Neural cell (in vitro differentiated cells): ENCODE measurements around the gene OR6C68. TPM values are rescaled to one million over a fixed set of nuclear protein-coding genes. Genes with fewer than 3 reads are reported as not detected.
"Not testable (repeated sequence)": the region's sequence is repeated elsewhere in the genome, so short reads cannot be mapped to it uniquely, and the experiment has no call there.

Experiments used
- H2AFZ ChIP-seq: fragments of 200-600, 300-800 bp; sonication (generic), shearing (Covaris generic); 2 replicates; pipeline ENCODE4 v1.6.0; 2014; ENCODE audit warnings: low read depth, mild to moderate bottlenecking, antibody characterized with exemption, low read length, moderate library complexity
- H3F3A ChIP-seq: fragments of 200-600 bp; shearing (Covaris generic); 2 replicates; pipeline ENCODE4 v1.6.1; 2016; ENCODE audit warnings: mild to moderate bottlenecking, moderate library complexity, mixed read lengths, antibody characterized with exemption, low read length; ENCODE audit not compliant: insufficient read depth, poor library complexity, severe bottlenecking
- H3K27ac ChIP-seq: fragments of 200-600, 300-800 bp; sonication (generic), shearing (Covaris generic); 2 replicates; pipeline ENCODE4 v1.5.1; 2014; ENCODE audit warnings: mild to moderate bottlenecking, low read length, moderate library complexity
- H3K27me3 ChIP-seq: fragments of 300-800, 200-600 bp; sonication (generic), shearing (Covaris generic); 2 replicates; pipeline ENCODE4 v1.6.0; 2014; ENCODE audit warnings: mild to moderate bottlenecking, low read depth, low read length, moderate library complexity; ENCODE audit not compliant: insufficient read depth
- H3K36me3 ChIP-seq: fragments of 300-800, 200-600 bp; sonication (generic), shearing (Covaris generic); 2 replicates; pipeline ENCODE4 v1.5.1; 2014; ENCODE audit warnings: mild to moderate bottlenecking, antibody characterized with exemption, low read length, moderate library complexity; ENCODE audit not compliant: insufficient read depth
- H3K4me2 ChIP-seq: fragments of 300-800, 200-600 bp; sonication (generic), shearing (Covaris generic); 2 replicates; pipeline ENCODE4 v1.6.0; 2014; ENCODE audit warnings: mild to moderate bottlenecking, low read length
- H3K4me3 ChIP-seq: fragments of 300-800, 200-600 bp; sonication (generic), shearing (Covaris generic); 2 replicates; pipeline ENCODE4 v1.5.1; 2014; ENCODE audit warnings: mild to moderate bottlenecking, low read length, moderate library complexity
- H3K79me2 ChIP-seq: fragments of 200-600 bp; shearing (Covaris generic); replicated peaks from 2 replicates; pipeline ENCODE4 v1.6.0; 2014; ENCODE audit warnings: mild to moderate bottlenecking, low read length, moderate library complexity; ENCODE audit not compliant: insufficient read depth
- H3K9ac ChIP-seq: fragments of 300-800, 200-600 bp; sonication (generic), shearing (Covaris generic); 2 replicates; pipeline ENCODE4 v1.6.1; 2016; ENCODE audit warnings: mild to moderate bottlenecking, low read length, mixed read lengths
- H3K9me2 ChIP-seq: fragments of 200-600 bp; shearing (Covaris generic); 2 replicates; pipeline ENCODE4 v1.6.1; 2016; ENCODE audit warnings: mild to moderate bottlenecking, low read length, mixed read lengths; ENCODE audit not compliant: insufficient read depth
- H3K9me3 ChIP-seq: fragments of 200-600, 300-800 bp; sonication (generic), shearing (Covaris generic); 2 replicates; pipeline ENCODE4 v1.6.1; 2016; ENCODE audit warnings: mild to moderate bottlenecking, mixed run types, low read length, moderate library complexity, mixed read lengths
- H4K20me1 ChIP-seq: fragments of 200-600 bp; shearing (Covaris generic); 2 replicates; pipeline ENCODE4 v1.6.1; 2016; ENCODE audit warnings: mild to moderate bottlenecking, mixed run types; ENCODE audit not compliant: insufficient read depth
- CTCF ChIP-seq: fragments of 450-650 bp; IDR thresholded peaks from 2 replicates; pipeline ENCODE4 v1.5.1; 2014; ENCODE audit warnings: antibody characterized with exemption, mild to moderate bottlenecking, moderate library complexity; ENCODE audit not compliant: poor library complexity, severe bottlenecking
- EP300 ChIP-seq: fragments of 450-650 bp; conservative IDR thresholded peaks from 2 replicates; pipeline ENCODE4 v1.6.1; 2014; ENCODE audit warnings: antibody characterized with exemption, mild to moderate bottlenecking, moderate library complexity; ENCODE audit not compliant: poor library complexity, severe bottlenecking
- EZH2 ChIP-seq: fragments of 200-600, 300-800 bp; shearing (Covaris generic), sonication (generic); IDR thresholded peaks from 2 replicates; pipeline ENCODE4 v1.6.1; 2014; ENCODE audit warnings: antibody characterized with exemption, low read length, borderline replicate concordance, mild to moderate bottlenecking; ENCODE audit not compliant: insufficient read depth, poor library complexity, severe bottlenecking
- MXI1 ChIP-seq: fragments of 450-650 bp; conservative IDR thresholded peaks from 2 replicates; pipeline ENCODE4 v1.6.1; 2014; ENCODE audit warnings: antibody characterized with exemption, mild to moderate bottlenecking; ENCODE audit not compliant: poor library complexity, severe bottlenecking
- POLR2AphosphoS5 ChIP-seq: IDR thresholded peaks from 2 replicates; pipeline ENCODE4 v1.6.1; 2012
- RAD21 ChIP-seq: fragments of 450-650 bp; conservative IDR thresholded peaks from 2 replicates; pipeline ENCODE4 v1.6.1; 2014; ENCODE audit warnings: antibody characterized with exemption, mild to moderate bottlenecking, moderate library complexity
- REST ChIP-seq: IDR thresholded peaks from 2 replicates; pipeline ENCODE4 v1.6.1; 2012; ENCODE audit warnings: borderline replicate concordance
- SMC3 ChIP-seq: fragments of 450-650 bp; conservative IDR thresholded peaks from 2 replicates; pipeline ENCODE4 v1.6.1; 2014; ENCODE audit warnings: antibody characterized with exemption, mild to moderate bottlenecking, moderate library complexity; ENCODE audit not compliant: poor library complexity
- TAF1 ChIP-seq: IDR thresholded peaks from 2 replicates; pipeline ENCODE4 v1.6.1; 2012; ENCODE audit warnings: low read depth
- polyA plus RNA-seq: library from polyadenylated mRNA; depleted of rRNA; stranded (reverse); fragments of >200 nt; gene quantifications from 2 replicates; pipeline ENCODE4 v1.2.3, GENCODE V29; 2014

Gene OR6C68
- polyA plus RNA-seq, 1 donor from 2014 or later = not detected

GRCh38 chr12:55484284-55484683 is 7.9 kb upstream of the OR6C68 start:
- not testable (repeated sequence) for H4K20me1 ChIP-seq, H3K9me3 ChIP-seq, H3K27me3 ChIP-seq, H3K9ac ChIP-seq, H3K4me2 ChIP-seq, H2AFZ ChIP-seq, H3K79me2 ChIP-seq, H3K9me2 ChIP-seq, H3K27ac ChIP-seq, H3K36me3 ChIP-seq, H3F3A ChIP-seq, H3K4me3 ChIP-seq

GRCh38 chr12:55495490-55495889 is 3.3 kb downstream of the OR6C68 start:
- H3K4me3 ChIP-seq = no peak overlapping the region
- no peaks in the 10 kb centered on the region for H3F3A ChIP-seq
- no peak overlapping the region for H2AFZ ChIP-seq
- no peak overlapping the region for H3K27ac ChIP-seq
- H3K9me3 ChIP-seq = no peaks in the 10 kb centered on the region
- no peaks in the 10 kb centered on the region for H3K27me3 ChIP-seq
- no peaks in the 10 kb centered on the region for H4K20me1 ChIP-seq
- H3K9me2 ChIP-seq = no peaks in the 10 kb centered on the region
- TF ChIP-seq CTCF (no peak), TAF1 (no peak), EP300 (no peak), RAD21 (no peak), REST (no peak), SMC3 (no peak), MXI1 (no peak), EZH2 (no peak), POLR2AphosphoS5 (no peak)
- H3K79me2 ChIP-seq = no peaks in the 10 kb centered on the region
- H3K4me2 ChIP-seq = no peak overlapping the region
- H3K9ac ChIP-seq = no peak overlapping the region
- no peaks in the 10 kb centered on the region for H3K36me3 ChIP-seq

- Histone ChIP-seq H3K27ac (no peak overlapping the region), H2AFZ (no peak overlapping the region), H3K9ac (no peak overlapping the region)
Observed at GRCh38 chr12:55499231-55499630, 7.1 kb downstream of the OR6C68 start.

More at GRCh38 chr12:55499231-55499630, 7.1 kb downstream of the OR6C68 start:
- H3K36me3 ChIP-seq = no peaks in the 10 kb centered on the region
- no peaks in the 10 kb centered on the region for H3K27me3 ChIP-seq
- no peaks in the 10 kb centered on the region for H4K20me1 ChIP-seq
- H3F3A ChIP-seq = no peaks in the 10 kb centered on the region
- no peaks in the 10 kb centered on the region for H3K9me3 ChIP-seq
- no peak for TF ChIP-seq SMC3
- TF ChIP-seq REST = no peak
- TF ChIP-seq MXI1 = no peak
- TF ChIP-seq CTCF = no peak
- TF ChIP-seq RAD21 = no peak
- no peak for TF ChIP-seq EZH2
- TF ChIP-seq TAF1 = no peak
- TF ChIP-seq EP300 = no peak
- TF ChIP-seq POLR2AphosphoS5 = no peak
- H3K79me2 ChIP-seq = no peaks in the 10 kb centered on the region
- H3K4me2 ChIP-seq = no peak overlapping the region
- H3K9me2 ChIP-seq = no peaks in the 10 kb centered on the region
- H3K4me3 ChIP-seq = no peak overlapping the region
